Measurements from ENCODE around the gene ARNT2. TPM values are rescaled to one million over a fixed set of nuclear protein-coding genes. Genes with fewer than 3 reads are reported as not detected.
A peak's percentile ranks its signal among the peaks of the same experiment; 100 is the strongest.

Gene ARNT2
- total RNA-seq, 1 experiment from 2014 or later, result 7.0 TPM

GRCh38 chr15:80480909-80481308, 76.7 kb downstream of the ARNT2 start:
- no peak for TF ChIP-seq NFE2L1 (CRISPR knock-in tag; IDR thresholded peaks at IDR 0.05)
- TF ChIP-seq, protein P1, sequence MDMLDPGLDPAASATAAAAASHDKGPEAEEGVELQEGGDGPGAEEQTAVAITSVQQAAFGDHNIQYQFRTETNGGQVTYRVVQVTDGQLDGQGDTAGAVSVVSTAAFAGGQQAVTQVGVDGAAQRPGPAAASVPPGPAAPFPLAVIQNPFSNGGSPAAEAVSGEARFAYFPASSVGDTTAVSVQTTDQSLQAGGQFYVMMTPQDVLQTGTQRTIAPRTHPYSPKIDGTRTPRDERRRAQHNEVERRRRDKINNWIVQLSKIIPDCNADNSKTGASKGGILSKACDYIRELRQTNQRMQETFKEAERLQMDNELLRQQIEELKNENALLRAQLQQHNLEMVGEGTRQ (CRISPR knock-in tag; IDR thresholded peaks at IDR 0.05), result no peak
- TF ChIP-seq PREB (CRISPR knock-in tag; IDR thresholded peaks at IDR 0.05; ENCODE audit: borderline replicate concordance), result no peak
- TF ChIP-seq ETV6 (CRISPR knock-in tag; IDR thresholded peaks at IDR 0.05), result no peak
- TF ChIP-seq, protein P2, sequence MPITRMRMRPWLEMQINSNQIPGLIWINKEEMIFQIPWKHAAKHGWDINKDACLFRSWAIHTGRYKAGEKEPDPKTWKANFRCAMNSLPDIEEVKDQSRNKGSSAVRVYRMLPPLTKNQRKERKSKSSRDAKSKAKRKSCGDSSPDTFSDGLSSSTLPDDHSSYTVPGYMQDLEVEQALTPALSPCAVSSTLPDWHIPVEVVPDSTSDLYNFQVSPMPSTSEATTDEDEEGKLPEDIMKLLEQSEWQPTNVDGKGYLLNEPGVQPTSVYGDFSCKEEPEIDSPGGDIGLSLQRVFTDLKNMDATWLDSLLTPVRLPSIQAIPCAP (CRISPR knock-in tag; IDR thresholded peaks at IDR 0.05), result no peak
- TF ChIP-seq, protein P3, sequence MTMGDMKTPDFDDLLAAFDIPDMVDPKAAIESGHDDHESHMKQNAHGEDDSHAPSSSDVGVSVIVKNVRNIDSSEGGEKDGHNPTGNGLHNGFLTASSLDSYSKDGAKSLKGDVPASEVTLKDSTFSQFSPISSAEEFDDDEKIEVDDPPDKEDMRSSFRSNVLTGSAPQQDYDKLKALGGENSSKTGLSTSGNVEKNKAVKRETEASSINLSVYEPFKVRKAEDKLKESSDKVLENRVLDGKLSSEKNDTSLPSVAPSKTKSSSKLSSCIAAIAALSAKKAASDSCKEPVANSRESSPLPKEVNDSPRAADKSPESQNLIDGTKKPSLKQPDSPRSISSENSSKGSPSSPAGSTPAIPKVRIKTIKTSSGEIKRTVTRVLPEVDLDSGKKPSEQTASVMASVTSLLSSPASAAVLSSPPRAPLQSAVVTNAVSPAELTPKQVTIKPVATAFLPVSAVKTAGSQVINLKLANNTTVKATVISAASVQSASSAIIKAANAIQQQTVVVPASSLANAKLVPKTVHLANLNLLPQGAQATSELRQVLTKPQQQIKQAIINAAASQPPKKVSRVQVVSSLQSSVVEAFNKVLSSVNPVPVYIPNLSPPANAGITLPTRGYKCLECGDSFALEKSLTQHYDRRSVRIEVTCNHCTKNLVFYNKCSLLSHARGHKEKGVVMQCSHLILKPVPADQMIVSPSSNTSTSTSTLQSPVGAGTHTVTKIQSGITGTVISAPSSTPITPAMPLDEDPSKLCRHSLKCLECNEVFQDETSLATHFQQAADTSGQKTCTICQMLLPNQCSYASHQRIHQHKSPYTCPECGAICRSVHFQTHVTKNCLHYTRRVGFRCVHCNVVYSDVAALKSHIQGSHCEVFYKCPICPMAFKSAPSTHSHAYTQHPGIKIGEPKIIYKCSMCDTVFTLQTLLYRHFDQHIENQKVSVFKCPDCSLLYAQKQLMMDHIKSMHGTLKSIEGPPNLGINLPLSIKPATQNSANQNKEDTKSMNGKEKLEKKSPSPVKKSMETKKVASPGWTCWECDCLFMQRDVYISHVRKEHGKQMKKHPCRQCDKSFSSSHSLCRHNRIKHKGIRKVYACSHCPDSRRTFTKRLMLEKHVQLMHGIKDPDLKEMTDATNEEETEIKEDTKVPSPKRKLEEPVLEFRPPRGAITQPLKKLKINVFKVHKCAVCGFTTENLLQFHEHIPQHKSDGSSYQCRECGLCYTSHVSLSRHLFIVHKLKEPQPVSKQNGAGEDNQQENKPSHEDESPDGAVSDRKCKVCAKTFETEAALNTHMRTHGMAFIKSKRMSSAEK (CRISPR knock-in tag; IDR thresholded peaks at IDR 0.05; ENCODE audit: borderline replicate concordance), result no peak
- no peak for TF ChIP-seq SMAD4 (CRISPR knock-in tag; IDR thresholded peaks at IDR 0.05)
- TF ChIP-seq, protein P4, sequence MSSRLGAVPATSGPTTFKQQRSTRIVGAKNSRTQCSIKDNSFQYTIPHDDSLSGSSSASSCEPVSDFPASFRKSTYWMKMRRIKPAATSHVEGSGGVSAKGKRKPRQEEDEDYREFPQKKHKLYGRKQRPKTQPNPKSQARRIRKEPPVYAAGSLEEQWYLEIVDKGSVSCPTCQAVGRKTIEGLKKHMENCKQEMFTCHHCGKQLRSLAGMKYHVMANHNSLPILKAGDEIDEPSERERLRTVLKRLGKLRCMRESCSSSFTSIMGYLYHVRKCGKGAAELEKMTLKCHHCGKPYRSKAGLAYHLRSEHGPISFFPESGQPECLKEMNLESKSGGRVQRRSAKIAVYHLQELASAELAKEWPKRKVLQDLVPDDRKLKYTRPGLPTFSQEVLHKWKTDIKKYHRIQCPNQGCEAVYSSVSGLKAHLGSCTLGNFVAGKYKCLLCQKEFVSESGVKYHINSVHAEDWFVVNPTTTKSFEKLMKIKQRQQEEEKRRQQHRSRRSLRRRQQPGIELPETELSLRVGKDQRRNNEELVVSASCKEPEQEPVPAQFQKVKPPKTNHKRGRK (CRISPR knock-in tag; IDR thresholded peaks at IDR 0.05; ENCODE audit: borderline replicate concordance), result no peak
- TF ChIP-seq STAT6 (CRISPR knock-in tag; conservative IDR thresholded peaks at IDR 0.05; ENCODE audit: low read depth), result no peak
- no peak for TF ChIP-seq ZNF416 (CRISPR knock-in tag; IDR thresholded peaks at IDR 0.05)
- TF ChIP-seq, protein P5, sequence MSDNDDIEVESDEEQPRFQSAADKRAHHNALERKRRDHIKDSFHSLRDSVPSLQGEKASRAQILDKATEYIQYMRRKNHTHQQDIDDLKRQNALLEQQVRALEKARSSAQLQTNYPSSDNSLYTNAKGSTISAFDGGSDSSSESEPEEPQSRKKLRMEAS (CRISPR knock-in tag; IDR thresholded peaks at IDR 0.05), result no peak
- TF ChIP-seq ARID4B (CRISPR knock-in tag; IDR thresholded peaks at IDR 0.05; ENCODE audit: borderline replicate concordance), result no peak
- DNase-seq (ENCODE audit: low spot score), result no peak
- Mint-ChIP-seq H3K36me3 (peaks cover 16% of the 10 kb centered on the region), H3K4me3 (no peak overlapping the region), H3K9me3 (peaks cover 13% of the 10 kb centered on the region), H3K27ac (peak overlapping the region; percentile 83), H3K4me1 (peaks cover 28% of the 10 kb centered on the region), H3K27me3 (ENCODE audit: low read depth) (no peaks in the 10 kb centered on the region)
- ChIA-PET POLR2A (interaction anchor here (0.6 kb wide), 1 partner anchor 94 kb away, joined by 3 read pairs; no protein-coding TSS in a partner anchor), CTCF (interaction anchor here (0.9 to 1.8 kb wide), 8 partner anchors 8 to 296 kb away, joined by 3 to 8 read pairs (median 4); no protein-coding TSS in a partner anchor)
- peak; percentile 62 for ATAC-seq
